IMR-90 (cell line): ENCODE results near the gene LAMTOR1. TPM values are rescaled to one million over a fixed set of nuclear protein-coding genes. Genes with fewer than 3 reads are reported as not detected.
A peak's percentile ranks its signal among the peaks of the same experiment; 100 is the strongest.

Experiments
- ATAC-seq: fragments of 200-7000 bp; cut with Tn5 transposase; 2 replicates; pipeline ENCODE4 v1.9.1; 2020; ENCODE audit warnings: low read depth, mild to moderate bottlenecking, moderate library complexity
- BruUV-seq: library from RNA; stranded (reverse); fragments of 400-500 nt; replicated peaks from 2 replicates; lab custom pipeline; 2021; lab: Mats Ljungman, UMichigan
- CTCF ChIA-PET: fragments of 300-600 bp; formaldehyde crosslinking; extraction: SDS; loops from one replicate; lab custom pipeline; 2021; ENCODE audit warnings: antibody characterized with exemption; lab: Yijun Ruan, JAX
- POLR2A ChIA-PET: fragments of 300-600 bp; sonication (Branson Sonifier 250); formaldehyde crosslinking; loops from one replicate; lab custom pipeline; 2022; ENCODE audit warnings: antibody characterized with exemption; ENCODE audit not compliant: unreplicated experiment; lab: Charles Lee
- DNase-seq: peaks from one replicate; pipeline ENCODE4 v3.0.0; 2013
- H2AFZ ChIP-seq: replicated peaks from 2 replicates; pipeline ENCODE3; 2013; ENCODE audit warnings: low read length, mild to moderate bottlenecking; ENCODE audit not compliant: poor library complexity
- H2AK5ac ChIP-seq: 2 replicates; pipeline ENCODE4 v1.6.1; 2013; ENCODE audit warnings: low read depth, low read length, inconsistent platforms
- H2AK9ac ChIP-seq: replicated peaks from 2 replicates; pipeline ENCODE3; 2013; ENCODE audit warnings: mild to moderate bottlenecking, low read depth, low read length, moderate library complexity; ENCODE audit not compliant: poor library complexity
- H2BK120ac ChIP-seq: 2 replicates; pipeline ENCODE4 v1.6.1; 2013; ENCODE audit warnings: low read depth, low read length, inconsistent platforms
- H2BK15ac ChIP-seq: 3 replicates; pipeline ENCODE4 v1.6.1; 2013; ENCODE audit warnings: low read depth, low read length, inconsistent platforms
- H2BK20ac ChIP-seq: 2 replicates; pipeline ENCODE4 v1.6.1; 2013; ENCODE audit warnings: low read depth, mild to moderate bottlenecking, inconsistent platforms, low read length, moderate library complexity
- H2BK5ac ChIP-seq: 2 replicates; pipeline ENCODE4 v1.6.1; 2013; ENCODE audit warnings: mild to moderate bottlenecking, low read depth, low read length, inconsistent platforms; ENCODE audit not compliant: poor library complexity, severe bottlenecking
- H3K14ac ChIP-seq: replicated peaks from 2 replicates; pipeline ENCODE4 v1.6.1; 2013; ENCODE audit warnings: low read depth, low read length, inconsistent platforms
- H3K18ac ChIP-seq: 2 replicates; pipeline ENCODE4 v1.6.1; 2013; ENCODE audit warnings: low read depth, low read length, control low read depth
- H3K23ac ChIP-seq: 2 replicates; pipeline ENCODE4 v1.6.1; 2013; ENCODE audit warnings: low read depth, low read length, inconsistent platforms
- H3K27ac ChIP-seq: 2 replicates; pipeline ENCODE4 v1.5.1; 2013; ENCODE audit warnings: mild to moderate bottlenecking, control low read depth, low read length; ENCODE audit not compliant: insufficient read depth
- H3K27me3 ChIP-seq: 2 replicates; pipeline ENCODE4 v1.6.1; 2013; ENCODE audit warnings: low read length; ENCODE audit not compliant: control insufficient read depth, insufficient read depth
- H3K36me3 ChIP-seq: 2 replicates; pipeline ENCODE4 v1.6.1; 2013; ENCODE audit warnings: low read length, mixed read lengths; ENCODE audit not compliant: control insufficient read depth, insufficient read depth
- H3K4ac ChIP-seq: 2 replicates; pipeline ENCODE4 v1.6.1; 2013; ENCODE audit warnings: low read depth, low read length, inconsistent platforms
- H3K4me1 ChIP-seq: 2 replicates; pipeline ENCODE4 v1.6.1; 2013; ENCODE audit warnings: low read length, mixed read lengths; ENCODE audit not compliant: control insufficient read depth, insufficient read depth
- H3K4me2 ChIP-seq: 2 replicates; pipeline ENCODE4 v1.6.1; 2013; ENCODE audit warnings: low read depth, mild to moderate bottlenecking, control low read depth, low read length, moderate library complexity
- H3K4me3 ChIP-seq: 2 replicates; pipeline ENCODE4 v1.5.1; 2013; ENCODE audit warnings: low read depth, mild to moderate bottlenecking, control low read depth, low read length, moderate library complexity; ENCODE audit not compliant: insufficient read depth
- H3K56ac ChIP-seq: 2 replicates; pipeline ENCODE4 v1.6.1; 2013; ENCODE audit warnings: low read length, inconsistent platforms; ENCODE audit not compliant: insufficient read depth; ENCODE audit errors: extremely low read depth
- H3K79me1 ChIP-seq, 2 experiments: 2 replicates each; pipeline ENCODE4 v1.6.1; 2013; ENCODE audit warnings: low read length in 2 of 2, inconsistent platforms in 1 of 2, low read depth in 1 of 2
- H3K9ac ChIP-seq: 2 replicates; pipeline ENCODE4 v1.6.1; 2013; ENCODE audit warnings: low read depth, low read length, control low read depth
- H3K9me1 ChIP-seq: 2 replicates; pipeline ENCODE4 v1.6.1; 2013; ENCODE audit warnings: low read length, inconsistent platforms; ENCODE audit not compliant: insufficient read depth
- H3K9me3 ChIP-seq: 2 replicates; pipeline ENCODE4 v1.6.1; 2013; ENCODE audit warnings: low read length; ENCODE audit not compliant: control insufficient read depth, insufficient read depth
- H4K20me1 ChIP-seq: 2 replicates; pipeline ENCODE4 v1.6.1; 2013; ENCODE audit warnings: low read length, inconsistent platforms; ENCODE audit not compliant: insufficient read depth
- H4K5ac ChIP-seq: 2 replicates; pipeline ENCODE4 v1.6.1; 2013; ENCODE audit warnings: mild to moderate bottlenecking, low read depth, low read length, control low read depth
- H4K8ac ChIP-seq, 2 experiments: 2 replicates each; pipeline ENCODE4 v1.6.1; 2013; ENCODE audit warnings: low read depth in 2 of 2, low read length in 2 of 2, control low read depth in 1 of 2, inconsistent platforms in 1 of 2
- H4K91ac ChIP-seq: 2 replicates; pipeline ENCODE4 v1.6.1; 2013; ENCODE audit warnings: low read depth, low read length, inconsistent platforms; ENCODE audit not compliant: insufficient read depth
- CEBPB ChIP-seq: IDR thresholded peaks from 2 replicates; pipeline ENCODE4 v1.6.1; 2012; ENCODE audit warnings: low read depth, low read length, improper control_type of control experiment
- CHD1 ChIP-seq: IDR thresholded peaks from 2 replicates; pipeline ENCODE4 v1.6.1; 2012; ENCODE audit warnings: low read depth, low read length, improper control_type of control experiment
- ELK1 ChIP-seq: fragments of 150-350 bp; IDR thresholded peaks from 2 replicates; pipeline ENCODE4 v1.6.1; 2016; ENCODE audit warnings: low read depth, mild to moderate bottlenecking, low read length, moderate library complexity, borderline replicate concordance
- FOS ChIP-seq: fragments of 150-350 bp; IDR thresholded peaks from 2 replicates; pipeline ENCODE4 v1.6.1; 2016; ENCODE audit warnings: low read depth, low read length
- MAFK ChIP-seq: IDR thresholded peaks from 2 replicates; pipeline ENCODE4 v1.6.1; 2012; ENCODE audit warnings: low read depth, low read length, improper control_type of control experiment
- MAZ ChIP-seq: IDR thresholded peaks from 2 replicates; pipeline ENCODE4 v1.6.1; 2012; ENCODE audit warnings: low read depth, mild to moderate bottlenecking, low read length, improper control_type of control experiment, moderate library complexity, borderline replicate concordance
- MXI1 ChIP-seq: IDR thresholded peaks from 2 replicates; pipeline ENCODE4 v1.6.1; 2012; ENCODE audit warnings: low read depth, mild to moderate bottlenecking, low read length, moderate library complexity, borderline replicate concordance
- NFE2L2 ChIP-seq: fragments of 150-350 bp; IDR thresholded peaks from 2 replicates; pipeline ENCODE4 v1.6.1; 2016; ENCODE audit warnings: low read depth, mild to moderate bottlenecking, low read length
- POLR2A ChIP-seq: IDR thresholded peaks from 2 replicates; pipeline ENCODE4 v1.6.1; 2012; ENCODE audit warnings: mild to moderate bottlenecking, low read depth, low read length
- RAD21 ChIP-seq: IDR thresholded peaks from 2 replicates; pipeline ENCODE4 v1.6.1; 2012; ENCODE audit warnings: low read length, improper control_type of control experiment
- RCOR1 ChIP-seq: IDR thresholded peaks from 2 replicates; pipeline ENCODE4 v1.6.1; 2012; ENCODE audit warnings: mild to moderate bottlenecking, low read length, improper control_type of control experiment; ENCODE audit not compliant: insufficient replicate concordance
- RFX5 ChIP-seq: IDR thresholded peaks from 2 replicates; pipeline ENCODE4 v1.8.0; 2012; ENCODE audit warnings: low read depth, mild to moderate bottlenecking, low read length, moderate library complexity
- SMC3 ChIP-seq: fragments of 150-350 bp; IDR thresholded peaks from 2 replicates; pipeline ENCODE4 v1.6.1; 2016; ENCODE audit warnings: low read depth, mild to moderate bottlenecking, antibody characterized with exemption, low read length, moderate library complexity
- WGBS, 2 experiments: methylation state at CpG; one replicate each; pipeline versions ENCODE4 v1.1.5 to v1.1.7; 2013; ENCODE audit warnings: missing lambda C conversion rate in 2 of 2; ENCODE audit not compliant: insufficient read length in 1 of 2; ENCODE audit errors: extremely low coverage in 2 of 2; 5-methylcytosine and 5-hydroxymethylcytosine counted together
- dilution Hi-C: fragments of 300-500 bp; cut with HindIII; formaldehyde crosslinking; loops from one replicate; pipeline ENCODE4 v1.14.3; 2018; ENCODE audit warnings: low sequenced_read_pairs; ENCODE audit not compliant: unreplicated experiment
- in situ Hi-C: fragments of 300-500 bp; cut with MboI; formaldehyde crosslinking; loops from 3 replicates; pipeline ENCODE4 v1.14.3; 2019; ENCODE audit warnings: low sequenced_read_pairs, inconsistent platforms, mixed read lengths
- intact Hi-C: fragments of 100-400 bp; cut with micrococcal nuclease; formaldehyde crosslinking; loops from 2 replicates; pipeline ENCODE4 v1.10.0; 2022
- polyA plus RNA-seq, 3 experiments: library from polyadenylated mRNA; depleted of rRNA; stranded (reverse); fragments of >200 nt; gene quantifications; 2 replicates each; pipeline ENCODE4 v1.2.3, GENCODE V29; 2012; ENCODE audit warnings: low replicate concordance in 1 of 3
- total RNA-seq: library from RNA; depleted of rRNA; stranded (reverse); fragments of >200 nt; gene quantifications from 2 replicates; pipeline ENCODE4 v1.2.3, GENCODE V29; 2012
- TF ChIP-seq, protein P1 (sequence below): fragments of 150-350 bp; IDR thresholded peaks from 2 replicates; pipeline ENCODE4 v1.6.1; 2017; ENCODE audit warnings: mild to moderate bottlenecking, antibody characterized with exemption, low read length, low read depth
- TF ChIP-seq, protein P2 (sequence below): conservative IDR thresholded peaks from 2 replicates; pipeline ENCODE4 v1.5.1; 2012; ENCODE audit warnings: mild to moderate bottlenecking, low read depth, low read length, improper control_type of control experiment

LAMTOR1 gene
- total and polyA plus RNA-seq, 2 of the 4 experiments (the other 2 are of a cell fraction), result 126 to 137 TPM

- H3K9me3 ChIP-seq, result no peaks in the 10 kb centered on the region
- H3K4me2 ChIP-seq, result no peak overlapping the region
- H4K8ac ChIP-seq, result peak overlapping the region in 1 of 2 experiments; percentile 35; a peak in 1 of 4 replicates
- intact Hi-C loops, result no loop called here
- H4K5ac ChIP-seq, result peak overlapping the region; percentile 38; the same call in 1 of the 2 replicates
- H3K9me1 ChIP-seq, result peaks cover 7% of the 10 kb centered on the region
- ChIA-PET CTCF (no interaction called here), POLR2A (no interaction called here)
- 91% methylated on average over 5 of the region's 6 CpGs; no CpG with 5 or more reads in 1 of the 2 experiments for WGBS, 2 experiments
- H2BK20ac ChIP-seq, result peak overlapping the region; percentile 41; the same call in 1 of the 2 replicates
- peaks cover 6% of the 10 kb centered on the region; the same call in 1 of the 2 replicates for H3K4me1 ChIP-seq
- DNase-seq (no peak), ATAC-seq (no peak)
- H3K79me1 ChIP-seq, result peaks cover 0 to 15% of the 10 kb centered on the region in 2 experiments; a peak in 2 of 4 replicates
- no peak overlapping the region for H3K9ac ChIP-seq
- H4K20me1 ChIP-seq, result no peaks in the 10 kb centered on the region
- H3K18ac ChIP-seq, result no peak overlapping the region
- dilution Hi-C loops, result no loop called here
- H3K23ac ChIP-seq, result no peak overlapping the region
- BruUV-seq, result no TSS peak
- peak overlapping the region; percentile 28 for H2AFZ ChIP-seq
- no peak overlapping the region for H3K4me3 ChIP-seq
- H2BK15ac ChIP-seq, result no peak overlapping the region
- no peak overlapping the region for H2AK5ac ChIP-seq
- in situ Hi-C loops, result no loop called here
- no peak overlapping the region for H4K91ac ChIP-seq
- no peaks in the 10 kb centered on the region for H3K36me3 ChIP-seq
- peak overlapping the region; percentile 2 for H2AK9ac ChIP-seq
- peak overlapping the region; percentile 41; the same call in 1 of the 2 replicates for H3K4ac ChIP-seq
- 0 out of 2 replicates have a peak overlapping the region, but pooled peaks have one; percentile 29 for H3K14ac ChIP-seq
- no peaks in the 10 kb centered on the region for H3K27me3 ChIP-seq
- no peak overlapping the region for H2BK5ac ChIP-seq
- 0 out of 2 replicates have a peak overlapping the region, but pooled peaks have one; percentile 6 for H2BK120ac ChIP-seq
- no peak overlapping the region for H3K56ac ChIP-seq
- H3K27ac ChIP-seq, result no peak overlapping the region
- TF ChIP-seq, protein P1, sequence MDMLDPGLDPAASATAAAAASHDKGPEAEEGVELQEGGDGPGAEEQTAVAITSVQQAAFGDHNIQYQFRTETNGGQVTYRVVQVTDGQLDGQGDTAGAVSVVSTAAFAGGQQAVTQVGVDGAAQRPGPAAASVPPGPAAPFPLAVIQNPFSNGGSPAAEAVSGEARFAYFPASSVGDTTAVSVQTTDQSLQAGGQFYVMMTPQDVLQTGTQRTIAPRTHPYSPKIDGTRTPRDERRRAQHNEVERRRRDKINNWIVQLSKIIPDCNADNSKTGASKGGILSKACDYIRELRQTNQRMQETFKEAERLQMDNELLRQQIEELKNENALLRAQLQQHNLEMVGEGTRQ, result no peak
- TF ChIP-seq ELK1 (no peak), POLR2A (no peak), MAZ (no peak), CHD1 (no peak), SMC3 (no peak), FOS (no peak), RFX5 (no peak), CEBPB (no peak), RCOR1 (no peak), MXI1 (no peak), NFE2L2 (no peak), RAD21 (no peak), MAFK (no peak)
- TF ChIP-seq, protein P2, sequence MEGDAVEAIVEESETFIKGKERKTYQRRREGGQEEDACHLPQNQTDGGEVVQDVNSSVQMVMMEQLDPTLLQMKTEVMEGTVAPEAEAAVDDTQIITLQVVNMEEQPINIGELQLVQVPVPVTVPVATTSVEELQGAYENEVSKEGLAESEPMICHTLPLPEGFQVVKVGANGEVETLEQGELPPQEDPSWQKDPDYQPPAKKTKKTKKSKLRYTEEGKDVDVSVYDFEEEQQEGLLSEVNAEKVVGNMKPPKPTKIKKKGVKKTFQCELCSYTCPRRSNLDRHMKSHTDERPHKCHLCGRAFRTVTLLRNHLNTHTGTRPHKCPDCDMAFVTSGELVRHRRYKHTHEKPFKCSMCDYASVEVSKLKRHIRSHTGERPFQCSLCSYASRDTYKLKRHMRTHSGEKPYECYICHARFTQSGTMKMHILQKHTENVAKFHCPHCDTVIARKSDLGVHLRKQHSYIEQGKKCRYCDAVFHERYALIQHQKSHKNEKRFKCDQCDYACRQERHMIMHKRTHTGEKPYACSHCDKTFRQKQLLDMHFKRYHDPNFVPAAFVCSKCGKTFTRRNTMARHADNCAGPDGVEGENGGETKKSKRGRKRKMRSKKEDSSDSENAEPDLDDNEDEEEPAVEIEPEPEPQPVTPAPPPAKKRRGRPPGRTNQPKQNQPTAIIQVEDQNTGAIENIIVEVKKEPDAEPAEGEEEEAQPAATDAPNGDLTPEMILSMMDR, result no peak
Observed at GRCh38 chr11:72116019-72116755, 13.1 kb upstream of the LAMTOR1 start.
